ENCODE results near the gene RAB11FIP4. TPM values are rescaled to one million over a fixed set of nuclear protein-coding genes. Genes with fewer than 3 reads are reported as not detected.

Gene RAB11FIP4
- total RNA-seq, 1 experiment from 2014 or later = 10.8 TPM

GRCh38 chr17:31444026-31444425 is 52.6 kb downstream of the RAB11FIP4 start:
- H3K27ac ChIP-seq (ENCODE audit: low read length) = no peak overlapping the region
- ChIA-PET CTCF (interaction anchor here (0.6 kb wide), 3 partner anchors 13 to 78 kb away, joined by 3 to 4 read pairs (median 4); no protein-coding TSS in a partner anchor), POLR2A (interaction anchor here (0.6 kb wide), 1 partner anchor 512 kb away, joined by 6 read pairs; no protein-coding TSS in a partner anchor)
- no peaks in the 10 kb centered on the region for H3K27me3 ChIP-seq (ENCODE audit: control insufficient read depth, insufficient read depth, low read length)
- H3K4me3 ChIP-seq (ENCODE audit: low read depth in 2 of 2, low read length in 2 of 2) = no peak overlapping the region
- intact Hi-C loops (cut with micrococcal nuclease; ENCODE audit: unreplicated experiment) (no loop called here), in situ Hi-C loops (cut with HindIII; ENCODE audit: low pct_unique_long_range_greater_than_20kb, low sequenced_read_pairs) (no loop called here)
- no peaks in the 10 kb centered on the region for H3K9me3 ChIP-seq (ENCODE audit: control insufficient read depth, insufficient read depth, low read depth, low read length)
- ATAC-seq (no peak), DNase-seq (ENCODE audit: low read depth, low spot score) (no peak)
- H3K36me3 ChIP-seq (ENCODE audit: control insufficient read depth, insufficient read depth, low read length) = no peaks in the 10 kb centered on the region
- BruUV-seq (replicated peaks) = no TSS peak
- TF ChIP-seq POLR2AphosphoS5 (IDR thresholded peaks at IDR 0.05; ENCODE audit: low read depth, low read length) (no peak), TCF7L2 (IDR thresholded peaks at IDR 0.05; ENCODE audit: low read depth, low read length) (no peak), REST (IDR thresholded peaks at IDR 0.05; ENCODE audit: insufficient read depth in 1 of 2, low read depth in 2 of 2, low read length in 1 of 2) (no peak), SIN3A (IDR thresholded peaks at IDR 0.05; ENCODE audit: borderline replicate concordance, insufficient read depth, low read depth, low read length) (no peak)
- TF ChIP-seq, protein P1, sequence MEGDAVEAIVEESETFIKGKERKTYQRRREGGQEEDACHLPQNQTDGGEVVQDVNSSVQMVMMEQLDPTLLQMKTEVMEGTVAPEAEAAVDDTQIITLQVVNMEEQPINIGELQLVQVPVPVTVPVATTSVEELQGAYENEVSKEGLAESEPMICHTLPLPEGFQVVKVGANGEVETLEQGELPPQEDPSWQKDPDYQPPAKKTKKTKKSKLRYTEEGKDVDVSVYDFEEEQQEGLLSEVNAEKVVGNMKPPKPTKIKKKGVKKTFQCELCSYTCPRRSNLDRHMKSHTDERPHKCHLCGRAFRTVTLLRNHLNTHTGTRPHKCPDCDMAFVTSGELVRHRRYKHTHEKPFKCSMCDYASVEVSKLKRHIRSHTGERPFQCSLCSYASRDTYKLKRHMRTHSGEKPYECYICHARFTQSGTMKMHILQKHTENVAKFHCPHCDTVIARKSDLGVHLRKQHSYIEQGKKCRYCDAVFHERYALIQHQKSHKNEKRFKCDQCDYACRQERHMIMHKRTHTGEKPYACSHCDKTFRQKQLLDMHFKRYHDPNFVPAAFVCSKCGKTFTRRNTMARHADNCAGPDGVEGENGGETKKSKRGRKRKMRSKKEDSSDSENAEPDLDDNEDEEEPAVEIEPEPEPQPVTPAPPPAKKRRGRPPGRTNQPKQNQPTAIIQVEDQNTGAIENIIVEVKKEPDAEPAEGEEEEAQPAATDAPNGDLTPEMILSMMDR (IDR thresholded peaks at IDR 0.05) = no peak
- H3K4me1 ChIP-seq (ENCODE audit: control insufficient read depth, insufficient read depth, low read length) = no peaks in the 10 kb centered on the region

DNA sequence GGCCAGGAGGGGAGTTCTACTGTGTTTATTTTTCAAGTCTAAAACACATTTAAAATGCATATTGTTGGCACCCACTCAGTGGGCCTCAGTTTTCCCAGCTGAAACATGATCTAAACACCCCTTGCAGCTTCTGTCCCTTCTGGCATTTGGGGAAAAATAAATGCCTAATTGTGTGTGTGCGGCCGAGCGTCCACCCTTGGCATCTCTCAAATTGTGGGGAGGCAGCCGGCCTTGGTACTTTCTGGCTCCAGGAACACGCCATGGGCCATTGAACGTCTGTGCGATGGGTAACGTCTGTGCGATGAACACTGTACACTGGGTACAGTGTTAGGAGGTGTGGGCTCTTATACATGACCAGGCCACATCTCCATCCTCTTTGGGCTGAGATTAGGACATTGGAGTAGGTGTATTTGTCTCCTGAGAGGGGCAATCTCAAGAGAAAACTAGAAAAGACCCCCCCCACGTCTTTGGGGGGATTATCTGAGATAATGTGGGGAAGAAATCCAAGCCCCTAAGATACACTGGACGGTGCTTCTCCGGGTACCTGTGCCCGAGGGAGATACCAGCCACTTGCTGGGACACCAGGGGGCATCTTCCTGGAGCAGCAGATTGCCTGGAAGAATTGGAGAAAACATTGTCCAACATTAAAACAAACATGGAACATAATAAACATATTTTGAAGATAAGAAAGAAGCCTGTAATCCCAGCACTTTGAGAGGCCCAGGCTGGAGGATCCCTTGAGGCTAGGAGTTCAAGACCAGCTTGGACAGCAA is 54.9 kb downstream of the RAB11FIP4 start:
- DNase-seq (ENCODE audit: low read depth, low spot score) (no peak), ATAC-seq (peak; percentile 58; the same call in 1 of the 2 replicates)
- Histone ChIP-seq H3K36me3 (ENCODE audit: control insufficient read depth, insufficient read depth, low read length) (no peaks in the 10 kb centered on the region), H3K4me3 (ENCODE audit: low read depth in 2 of 2, low read length in 2 of 2) (no peak overlapping the region), H3K9me3 (ENCODE audit: control insufficient read depth, insufficient read depth, low read depth, low read length) (no peaks in the 10 kb centered on the region), H3K4me1 (ENCODE audit: control insufficient read depth, insufficient read depth, low read length) (no peaks in the 10 kb centered on the region), H3K27ac (ENCODE audit: low read length) (no peak overlapping the region), H3K27me3 (ENCODE audit: control insufficient read depth, insufficient read depth, low read length) (no peaks in the 10 kb centered on the region)
- CTCF ChIA-PET = interaction anchor here (0.7 kb wide), 1 partner anchor 62 kb away, joined by 4 read pairs; no protein-coding TSS in a partner anchor
- POLR2A ChIA-PET = no interaction called here
- in situ Hi-C loops (cut with HindIII; ENCODE audit: low pct_unique_long_range_greater_than_20kb, low sequenced_read_pairs) (no loop called here), intact Hi-C loops (cut with micrococcal nuclease; ENCODE audit: unreplicated experiment) (no loop called here)
- BruUV-seq (replicated peaks) = no TSS peak
- TF ChIP-seq REST (IDR thresholded peaks at IDR 0.05; ENCODE audit: insufficient read depth in 1 of 2, low read depth in 2 of 2, low read length in 1 of 2) (no peak), TCF7L2 (IDR thresholded peaks at IDR 0.05; ENCODE audit: low read depth, low read length) (no peak), SIN3A (IDR thresholded peaks at IDR 0.05; ENCODE audit: borderline replicate concordance, insufficient read depth, low read depth, low read length) (no peak), POLR2AphosphoS5 (IDR thresholded peaks at IDR 0.05; ENCODE audit: low read depth, low read length) (no peak)
- TF ChIP-seq, protein P1 (IDR thresholded peaks at IDR 0.05) = no peak
